Activated T-helper 1 cell treated with anti-CD3 and anti-CD28 coated beads, Interleukin-2, amount 50 U/mL, for 16 hours (primary cell): Measurements from ENCODE around the gene KCNQ5.
"Not testable (repeated sequence)": the region's sequence is repeated elsewhere in the genome, so short reads cannot be mapped to it uniquely, and the experiment has no call there.

Experiments used
- DNase-seq, 2 donors: peaks; one replicate each; pipeline ENCODE4 v3.0.0-alpha.2; 2020; ENCODE audit warnings: low read depth in 1 of 2, low spot score in 1 of 2

Gene KCNQ5

DNA sequence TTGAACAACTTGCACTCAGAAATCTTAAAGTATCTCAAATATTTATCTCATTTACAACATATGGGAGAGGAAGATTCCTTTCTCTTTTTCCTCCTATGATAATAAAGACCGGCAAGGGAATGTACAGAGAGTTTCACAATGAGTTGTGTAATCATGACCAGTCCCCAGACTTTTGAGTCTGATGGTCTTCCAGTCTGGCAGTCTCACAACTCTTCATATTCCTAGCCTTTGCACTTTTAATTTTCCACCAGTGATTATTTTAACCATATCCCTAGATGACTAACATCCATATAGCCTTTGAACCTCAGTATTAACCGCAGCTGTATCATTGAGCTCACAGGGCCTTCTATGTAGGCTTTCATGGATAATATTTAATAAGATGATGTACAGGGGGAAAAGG lies 324.9 kb downstream of the KCNQ5 start:
- DNase-seq = no peak

DNA sequence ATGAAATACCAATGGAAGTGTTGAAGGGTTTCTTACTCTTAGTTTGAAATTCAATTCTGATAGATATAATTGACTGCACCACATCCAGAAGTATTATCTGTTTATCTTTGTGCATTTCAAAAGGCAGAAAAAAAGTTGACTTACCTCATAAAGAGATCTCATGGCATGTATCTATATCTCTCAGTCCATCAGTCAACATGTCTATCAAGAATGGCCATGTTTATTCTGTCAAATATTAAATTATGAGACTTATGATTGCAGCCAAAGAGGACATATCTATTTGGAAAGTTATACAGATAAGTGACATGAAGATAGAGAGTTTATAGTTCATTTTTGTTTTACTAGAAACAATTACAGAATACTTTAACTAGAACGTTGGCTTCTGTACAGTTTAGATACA lies 325.7 kb downstream of the KCNQ5 start:
- DNase-seq = no peak

DNA sequence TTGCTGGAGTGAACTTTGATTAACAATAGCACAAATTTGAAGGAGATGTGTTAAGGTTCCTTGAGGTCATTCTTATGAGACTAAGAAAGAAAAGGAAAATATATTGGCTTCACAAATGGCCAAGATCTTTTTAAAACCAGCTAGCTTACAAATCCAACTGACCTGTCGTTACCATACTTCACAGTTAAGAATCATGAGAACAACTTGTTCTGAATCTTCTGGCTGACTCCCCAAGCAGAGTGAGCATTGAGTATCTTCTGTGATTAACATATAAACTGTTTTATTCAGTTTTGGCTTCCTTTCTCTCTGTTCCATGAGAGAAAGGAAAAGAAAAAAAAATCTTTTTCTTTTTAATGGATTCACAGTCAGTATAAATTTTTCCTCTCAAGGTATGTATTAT lies 326.3 kb downstream of the KCNQ5 start:
- no peak for DNase-seq

DNA sequence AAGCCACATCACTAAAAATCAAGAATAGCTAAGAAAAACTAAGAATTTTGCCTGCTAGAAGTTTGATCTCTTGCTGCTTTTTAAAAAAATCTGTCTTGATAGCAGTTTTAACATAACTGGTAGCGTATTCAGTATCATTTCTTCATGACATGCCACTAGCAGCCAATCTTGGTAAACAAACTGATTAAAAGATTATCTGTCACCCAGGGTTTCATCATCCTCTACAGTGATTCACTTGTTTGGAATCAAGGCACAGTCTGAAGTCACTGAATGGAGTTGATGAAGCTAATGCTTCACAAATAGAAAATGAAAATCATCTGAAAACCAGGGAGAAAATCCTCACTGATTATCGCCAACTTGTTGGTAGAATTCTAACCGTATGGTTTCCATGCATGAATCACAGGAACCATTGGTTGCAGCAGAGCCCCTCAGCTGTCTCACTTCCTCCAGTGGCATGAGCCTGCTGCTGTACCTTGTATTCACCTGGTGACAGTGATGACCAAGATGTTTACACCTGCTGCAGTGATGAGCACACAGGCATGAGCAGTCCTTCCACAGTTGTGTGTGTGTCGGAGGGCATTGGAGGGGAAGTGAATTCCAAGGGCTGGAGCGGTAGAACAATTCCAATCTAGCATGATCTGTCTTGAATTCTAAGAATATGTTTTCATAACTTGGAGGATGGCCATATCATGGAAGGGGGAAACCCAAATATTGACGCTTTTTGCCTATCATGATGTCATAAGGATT lies 328.4 kb downstream of the KCNQ5 start:
- DNase-seq = no peak

DNA sequence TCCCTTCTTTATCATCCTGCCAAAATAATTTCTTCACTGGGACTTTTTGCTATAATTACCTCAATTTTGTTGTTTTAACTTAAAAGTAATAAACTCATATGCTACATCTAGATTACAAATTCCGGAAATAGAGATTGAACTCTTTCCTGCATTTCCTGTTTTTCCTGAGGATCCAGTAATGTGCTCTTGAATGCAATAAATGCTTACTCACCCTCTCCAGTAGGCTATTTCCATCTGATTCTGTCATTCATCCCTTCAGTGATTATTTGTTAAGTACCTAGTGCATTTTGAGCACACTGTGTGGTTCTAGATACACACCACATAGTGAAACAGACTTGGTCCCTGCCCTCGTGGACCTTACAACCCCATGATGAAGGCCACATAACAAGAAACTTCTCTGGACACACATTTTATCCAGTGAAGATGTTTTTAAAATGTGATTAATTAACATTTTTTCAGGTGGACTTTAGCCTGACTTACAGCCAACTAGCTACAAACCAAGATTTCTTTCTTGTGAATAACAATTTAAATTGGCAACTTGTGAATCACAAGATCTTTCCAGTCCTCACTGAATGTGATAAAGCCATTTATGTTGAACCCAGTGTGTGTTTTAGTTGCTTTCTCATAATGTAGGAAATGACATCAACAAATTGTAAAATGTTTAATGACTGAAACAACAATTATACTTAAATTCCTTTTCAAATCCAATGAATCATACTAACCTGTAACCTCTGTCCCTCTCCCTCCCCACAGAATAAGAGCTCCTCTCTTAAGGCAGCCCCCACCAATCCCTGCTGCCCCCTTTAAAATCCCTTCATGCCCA lies 331.2 kb downstream of the KCNQ5 start:
- DNase-seq = no peak

DNA sequence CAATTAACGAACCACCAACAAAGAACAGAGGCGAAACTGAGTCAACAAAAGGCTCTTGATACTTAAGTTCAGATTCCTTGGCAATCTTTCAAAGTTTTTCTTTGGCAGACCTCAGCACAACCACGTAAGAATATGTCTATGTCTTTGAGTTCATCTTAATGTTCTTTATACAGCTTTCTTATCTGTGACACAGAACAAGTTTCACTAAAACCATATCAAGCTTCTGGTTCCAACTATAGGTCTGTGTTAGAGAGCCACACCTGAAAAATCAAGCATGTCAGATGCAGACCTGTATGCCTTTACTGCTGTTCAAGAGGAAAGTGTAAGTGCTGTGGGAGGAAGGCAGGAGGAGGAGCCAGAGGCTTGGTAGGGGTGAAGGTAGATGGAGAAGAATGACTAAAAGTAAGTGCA lies 332.1 kb downstream of the KCNQ5 start:
- DNase-seq = no peak

DNA sequence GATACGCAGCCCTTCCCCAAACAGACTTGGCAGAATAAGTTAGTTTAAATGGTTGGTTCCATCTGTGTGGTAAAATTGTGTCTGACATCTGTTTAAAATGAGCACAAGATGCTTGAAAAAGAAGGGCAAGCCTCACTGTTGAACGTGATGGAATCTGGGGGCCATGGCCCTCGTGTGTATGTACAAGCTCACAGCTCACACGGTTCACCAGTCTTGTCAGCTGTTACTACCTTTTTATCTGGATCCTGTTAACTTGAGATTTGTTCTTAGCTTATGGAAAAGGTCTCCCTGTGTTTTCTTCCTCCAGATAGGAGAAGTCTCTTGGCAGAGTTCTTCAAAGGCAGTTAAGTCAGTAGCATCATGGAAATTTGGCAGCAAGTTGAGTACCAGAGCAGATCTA lies 332.9 kb downstream of the KCNQ5 start:
- no peak for DNase-seq

DNA sequence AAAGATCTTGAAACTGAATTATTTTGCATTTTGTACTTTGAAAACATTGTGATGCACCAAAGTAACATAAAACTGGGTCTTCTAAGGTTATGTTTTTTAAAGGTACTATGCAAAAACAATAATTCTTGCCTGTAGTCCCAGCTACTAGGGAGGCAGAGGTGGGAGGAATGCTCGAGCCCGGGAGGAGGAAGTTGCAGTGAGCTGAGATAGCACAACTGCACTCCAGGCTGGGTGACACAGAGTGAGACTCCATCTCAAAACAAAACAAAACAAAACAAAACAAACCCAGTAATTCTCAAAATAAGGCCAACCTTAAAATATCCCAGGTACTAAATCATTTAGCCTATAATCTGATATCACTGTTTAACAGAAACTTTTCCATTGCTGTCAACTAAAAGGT lies 333.8 kb downstream of the KCNQ5 start:
- DNase-seq = no peak

DNA sequence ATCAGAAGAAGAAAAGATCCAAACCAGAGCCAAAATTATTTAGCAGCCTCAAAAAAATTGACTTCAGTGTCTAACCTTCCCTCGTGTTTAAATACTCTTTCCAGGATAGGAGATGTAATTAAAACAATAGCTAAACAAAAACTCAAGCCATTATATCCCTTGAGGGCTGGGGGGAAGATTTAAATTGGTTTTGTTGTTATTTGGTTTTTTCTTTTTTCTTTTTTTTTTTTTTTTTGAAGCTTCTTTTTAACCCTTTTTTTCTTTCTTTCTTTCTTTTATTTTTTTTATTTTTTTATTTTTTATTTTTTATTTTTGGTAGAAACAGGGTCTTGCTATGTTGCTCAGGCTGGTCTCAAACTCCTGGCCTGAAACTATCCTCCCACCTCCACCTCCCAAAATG lies 334.4 kb downstream of the KCNQ5 start:
- DNase-seq = no peak

DNA sequence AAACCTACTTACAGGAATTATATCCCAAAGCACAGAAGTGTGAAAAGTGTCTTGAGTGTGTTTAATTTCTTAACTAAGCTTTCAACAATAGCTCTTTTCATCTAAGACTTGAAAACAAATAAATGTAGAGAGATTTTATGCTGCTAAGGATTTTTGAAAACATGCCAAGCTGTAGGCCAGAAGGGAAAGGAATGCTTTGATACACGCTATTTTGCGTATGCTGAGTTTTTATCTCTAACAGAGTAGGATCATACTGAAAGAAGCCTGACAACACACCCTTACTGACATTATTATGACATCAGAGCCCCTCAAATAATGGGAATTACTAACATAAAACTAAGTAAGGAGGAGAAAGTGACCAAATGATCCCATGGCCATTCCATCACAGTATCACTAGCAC lies 338.0 kb downstream of the KCNQ5 start:
- no peak for DNase-seq

DNA sequence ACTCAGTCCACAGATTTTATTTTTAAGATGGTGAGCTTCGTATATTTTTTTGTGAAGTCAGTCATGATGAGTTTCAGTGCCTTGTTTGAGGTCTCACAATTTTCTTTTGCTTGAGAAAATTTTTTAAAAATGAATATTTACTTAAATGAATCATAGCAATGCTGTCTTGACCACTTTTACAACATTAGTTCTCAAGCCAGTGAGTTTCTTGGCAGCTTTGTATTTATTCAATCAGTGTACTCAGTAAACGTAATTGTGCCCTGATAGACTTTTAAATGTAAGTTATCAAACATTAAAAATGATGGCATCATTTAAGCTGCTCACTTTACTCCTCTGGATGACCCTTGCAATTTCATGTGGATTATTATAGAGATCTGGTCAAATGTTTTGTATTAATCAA lies 342.1 kb downstream of the KCNQ5 start:
- no peak for DNase-seq

DNA sequence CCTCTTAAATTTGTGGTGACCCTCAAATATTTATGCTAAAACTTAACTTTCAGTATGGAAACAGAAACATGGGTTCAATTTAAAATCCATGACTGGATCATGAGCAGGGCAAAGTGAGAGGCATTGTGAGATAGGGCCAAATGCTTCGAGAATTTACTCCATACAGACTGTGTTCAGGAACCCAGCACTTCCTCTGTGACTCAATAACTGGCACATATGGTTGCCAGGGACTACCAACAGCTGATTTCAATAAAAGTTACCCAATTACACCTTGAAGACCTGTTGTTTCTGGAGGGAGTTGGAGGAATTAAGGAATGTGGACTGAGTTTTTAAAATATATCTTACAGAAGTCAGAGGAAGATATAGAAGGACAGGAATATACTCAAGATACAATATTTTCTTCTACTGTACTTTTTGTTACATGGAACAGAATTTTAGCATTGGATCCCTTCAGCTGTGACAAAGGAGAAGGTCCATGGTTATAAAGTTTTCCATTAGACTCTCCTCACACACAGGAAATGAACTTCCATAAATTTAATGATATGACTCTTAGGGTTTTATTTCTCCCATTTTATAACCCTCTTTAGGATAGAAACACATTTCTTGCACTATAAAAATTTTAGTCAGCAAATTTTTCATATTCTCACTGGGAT lies 344.9 kb downstream of the KCNQ5 start:
- DNase-seq = no peak

DNA sequence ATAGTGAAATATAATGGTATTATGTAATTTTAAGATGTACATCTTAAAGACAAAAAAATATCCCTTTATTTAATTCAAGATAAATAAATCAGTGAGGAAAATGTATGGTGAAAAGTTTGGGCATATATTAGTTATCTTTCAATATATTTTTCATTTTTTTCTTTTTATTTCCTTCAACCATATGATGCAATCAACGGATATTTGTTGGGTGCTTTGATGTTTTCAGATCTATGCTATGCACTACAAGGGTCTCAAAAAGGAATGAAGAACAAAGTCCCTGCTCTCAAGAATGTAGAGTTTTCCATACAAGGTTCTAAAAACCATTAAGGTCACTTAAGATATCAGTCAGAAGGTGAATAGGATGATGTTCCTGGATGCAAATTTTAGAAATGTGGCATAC lies 345.5 kb downstream of the KCNQ5 start:
- DNase-seq = no peak

DNA sequence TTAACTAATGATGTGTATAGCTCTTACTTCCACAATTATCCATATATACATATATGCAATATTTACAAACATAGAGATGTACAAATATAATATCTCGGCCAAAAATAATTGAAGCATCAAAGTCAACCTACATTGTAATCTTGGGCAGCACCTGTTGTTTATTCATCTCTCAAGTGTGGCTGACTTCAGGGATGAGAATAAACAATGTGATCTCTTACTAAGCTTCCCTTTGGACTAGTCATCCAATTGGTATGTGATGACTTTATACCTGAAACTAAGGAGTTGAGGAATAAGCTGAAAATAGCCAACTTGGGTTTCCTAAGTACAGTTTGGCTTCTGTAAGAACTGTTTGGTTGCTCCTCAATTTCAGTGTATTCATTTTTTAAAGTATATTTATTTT lies 346.8 kb downstream of the KCNQ5 start:
- DNase-seq = no peak

DNA sequence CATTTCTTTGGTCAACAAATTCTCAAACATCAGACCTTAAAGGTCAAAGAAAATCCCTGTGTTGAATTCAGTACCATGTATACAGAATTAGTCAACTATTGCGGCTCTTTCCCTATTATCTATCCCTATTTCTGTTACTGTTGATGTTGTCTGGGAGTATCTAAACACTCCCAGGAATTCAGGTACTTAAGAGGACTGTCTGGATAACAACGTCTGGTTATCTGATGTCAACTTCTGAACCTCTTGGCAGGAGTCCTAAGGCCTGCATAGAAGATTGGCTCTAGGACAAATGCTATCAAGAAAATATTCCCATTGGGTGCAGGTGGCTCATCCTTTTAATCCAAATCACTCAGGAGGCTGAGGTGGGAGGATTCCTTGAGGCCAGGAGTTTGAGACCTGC lies 347.8 kb downstream of the KCNQ5 start:
- DNase-seq = no peak

DNA sequence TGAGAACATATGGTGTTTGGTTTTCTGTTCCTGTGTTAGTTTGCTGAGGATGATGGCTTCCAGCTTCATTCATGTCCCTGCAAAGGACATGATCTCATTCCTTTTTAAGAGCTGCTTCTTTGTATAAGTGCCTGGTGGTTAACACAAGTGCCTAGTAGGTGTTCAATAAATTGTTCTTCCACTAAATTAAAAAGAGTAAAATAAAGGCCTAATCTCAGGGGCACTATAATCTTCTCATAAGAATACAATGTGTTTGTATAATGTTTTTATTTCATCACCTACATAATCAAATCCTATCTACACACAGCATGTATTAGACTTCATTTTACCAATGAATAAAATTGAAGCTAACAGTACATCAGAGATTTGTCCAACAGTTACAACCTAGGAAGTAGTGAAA lies 350.7 kb downstream of the KCNQ5 start:
- no peak for DNase-seq

DNA sequence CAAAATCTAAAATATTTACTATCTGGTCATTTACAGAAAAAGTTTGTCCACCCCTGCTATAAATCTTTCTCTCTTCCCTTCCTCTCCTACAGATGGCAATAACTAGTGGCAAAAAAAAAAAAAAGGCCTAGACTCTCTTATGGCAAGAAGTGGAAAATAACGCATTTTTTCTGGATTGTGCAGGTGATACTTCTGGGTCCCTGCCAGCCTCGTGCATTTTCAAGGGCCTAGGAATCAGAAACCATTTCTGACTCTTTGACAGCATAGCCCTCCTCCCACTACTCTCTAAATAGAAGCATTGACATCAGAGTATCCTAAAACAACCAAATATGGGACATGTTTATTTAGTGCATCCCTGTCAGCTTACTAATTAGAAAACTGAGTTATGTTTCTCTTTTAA lies 352.4 kb downstream of the KCNQ5 start:
- DNase-seq = no peak

DNA sequence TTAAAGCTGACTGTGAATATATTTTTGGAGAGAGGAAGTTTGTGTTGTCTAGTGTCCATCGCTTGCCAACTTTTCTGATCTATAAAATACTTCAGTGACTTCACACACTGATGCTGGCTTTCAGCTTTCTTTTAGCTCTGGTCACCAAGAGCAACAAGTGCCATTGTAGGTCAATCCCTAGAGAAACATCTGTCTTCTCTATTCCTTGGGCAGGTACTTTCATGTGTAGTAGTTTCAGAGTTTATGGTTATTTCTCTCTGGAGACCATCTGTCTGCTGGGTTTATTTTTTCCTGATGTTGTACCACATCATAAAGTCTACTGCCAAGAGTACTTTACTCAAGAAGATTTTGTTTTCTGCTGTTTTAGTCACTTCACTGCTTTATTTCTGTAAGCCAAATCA lies 353.5 kb downstream of the KCNQ5 start:
- no peak for DNase-seq

DNA sequence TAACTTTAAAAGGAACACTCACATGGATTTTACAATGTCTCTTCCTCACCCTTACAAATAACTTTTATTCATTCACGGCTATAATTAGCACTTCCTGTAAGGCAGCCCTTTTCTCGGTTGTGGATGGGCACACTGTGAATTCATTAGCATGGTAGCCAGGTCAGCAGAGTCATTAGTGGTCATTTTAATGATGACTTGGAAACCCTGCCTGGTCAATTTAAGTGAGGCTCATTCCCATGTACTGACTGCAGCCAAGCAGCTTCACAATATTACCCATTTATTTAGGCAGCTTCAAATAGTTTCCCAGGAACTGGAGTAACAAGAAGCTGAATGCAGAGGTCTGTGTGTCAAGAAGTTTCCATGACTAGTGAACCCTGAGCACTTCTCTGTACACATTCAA lies 354.6 kb downstream of the KCNQ5 start:
- DNase-seq = no peak

DNA sequence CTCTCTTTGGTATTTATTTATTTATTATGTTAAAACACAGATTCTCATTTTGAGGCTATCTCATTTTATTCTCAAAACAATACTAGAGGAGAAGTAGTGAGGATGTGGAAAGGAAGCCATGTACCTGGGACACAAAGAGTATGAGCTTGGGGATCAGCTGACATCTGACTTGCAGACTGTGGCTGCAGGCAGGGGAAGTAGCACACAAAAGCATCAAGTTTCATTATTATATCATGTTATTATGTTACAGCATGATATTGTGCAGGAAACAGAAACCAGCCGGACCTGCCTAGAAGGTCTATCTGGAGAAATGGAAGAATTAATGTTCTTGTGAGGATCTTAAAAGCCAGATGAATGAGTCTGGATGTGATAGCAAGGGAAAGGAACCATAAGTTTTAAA lies 355.2 kb downstream of the KCNQ5 start:
- no peak for DNase-seq

DNA sequence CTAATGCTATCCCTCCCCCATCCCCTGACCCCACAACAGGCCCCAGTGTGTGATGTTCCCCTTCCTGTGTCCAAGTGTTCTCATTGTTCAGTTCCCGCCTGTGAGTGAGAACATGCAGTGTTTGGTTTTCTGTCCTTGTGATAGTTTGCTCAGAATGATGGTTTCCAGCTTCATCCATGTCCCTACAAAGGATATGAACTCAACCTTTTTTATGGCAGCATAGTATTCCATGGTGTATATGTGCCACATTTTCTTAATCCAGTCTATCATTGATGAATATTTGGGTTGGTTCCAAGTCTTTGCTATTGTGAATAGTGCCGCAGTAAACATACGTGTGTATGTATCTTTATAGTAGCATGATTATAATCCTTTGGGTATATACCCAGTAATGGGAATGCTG lies 356.9 kb downstream of the KCNQ5 start:
- DNase-seq = not testable (repeated sequence)

DNA sequence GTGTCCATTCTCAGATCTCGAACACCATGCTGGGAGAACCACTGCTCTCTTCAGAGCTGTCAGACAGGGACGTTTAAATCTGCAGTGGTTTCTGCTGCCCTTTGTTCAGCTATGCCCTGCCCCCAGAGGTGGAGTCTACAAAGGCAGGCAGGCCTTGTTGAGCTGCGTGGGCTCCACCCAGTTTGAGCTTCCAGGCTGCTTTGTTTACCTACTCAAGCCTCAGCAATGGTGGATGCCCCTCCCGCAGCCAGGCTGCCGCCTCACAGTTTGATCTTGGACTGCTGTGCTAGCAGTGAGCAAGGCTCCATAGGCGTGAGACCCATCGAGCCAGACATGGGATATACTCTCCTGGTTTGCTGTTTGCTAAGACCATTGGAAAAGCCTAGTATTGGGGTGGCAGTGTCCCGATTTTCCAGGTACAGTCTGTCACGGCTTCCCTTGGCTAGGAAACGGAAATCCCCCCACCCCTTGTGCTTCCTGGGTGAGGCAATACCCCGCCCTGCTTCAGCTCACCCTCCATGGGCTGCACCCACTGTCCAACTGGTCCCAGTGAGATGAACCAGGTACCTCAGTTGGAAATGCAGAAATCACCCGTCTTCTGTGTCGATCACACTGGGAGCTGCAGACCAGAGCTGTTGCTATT lies 362.4 kb downstream of the KCNQ5 start:
- DNase-seq = not testable (repeated sequence)
